Stimulated activated naive CD8-positive, alpha-beta T cell treated with anti-CD3 and anti-CD28 coated beads, Interleukin-15, amount 100 ng/mL, for 72 hours (primary cell): Measurements from ENCODE around the gene ACO2.
A peak's percentile ranks its signal among the peaks of the same experiment; 100 is the strongest.

Experiments used
- ATAC-seq: fragments of 150-1000 bp; cut with Tn5 transposase; 2 replicates; pipeline ENCODE4 v1.10.0; 2021; ENCODE audit warnings: mild to moderate bottlenecking, moderate library complexity
- DNase-seq, 2 donors: peaks; one replicate each; pipeline ENCODE4 v3.0.0; 2021 to 2022
- H3K27ac Mint-ChIP-seq, 2 donors: one replicate each; pipeline ENCODE4 v1.8.0; 2022; ENCODE audit warnings: mild to moderate bottlenecking in 2 of 2, mixed read lengths in 2 of 2, moderate library complexity in 2 of 2
- H3K27me3 Mint-ChIP-seq: one replicate; pipeline ENCODE4 v1.8.0; 2022; ENCODE audit warnings: mixed read lengths
- H3K4me1 Mint-ChIP-seq: one replicate; pipeline ENCODE4 v1.8.0; 2022; ENCODE audit warnings: mild to moderate bottlenecking, mixed read lengths
- H3K4me3 Mint-ChIP-seq, 2 donors: one replicate each; pipeline ENCODE4 v1.8.0; 2022; ENCODE audit warnings: mild to moderate bottlenecking in 2 of 2, mixed read lengths in 2 of 2, moderate library complexity in 1 of 2
- H3K9me3 Mint-ChIP-seq, 2 donors: one replicate each; pipeline ENCODE4 v1.8.0; 2022; ENCODE audit warnings: mixed read lengths in 2 of 2

ACO2 gene

GRCh38 chr22:41500303-41500702 is 31.4 kb downstream of the ACO2 start:
- no peaks in the 10 kb centered on the region for H3K4me1 Mint-ChIP-seq
- H3K27me3 Mint-ChIP-seq: no peaks in the 10 kb centered on the region
- H3K4me3 Mint-ChIP-seq: no peak overlapping the region
- ATAC-seq (no peak), DNase-seq (no peak)
- no peak overlapping the region for H3K27ac Mint-ChIP-seq
- no peaks in the 10 kb centered on the region for H3K9me3 Mint-ChIP-seq

DNA sequence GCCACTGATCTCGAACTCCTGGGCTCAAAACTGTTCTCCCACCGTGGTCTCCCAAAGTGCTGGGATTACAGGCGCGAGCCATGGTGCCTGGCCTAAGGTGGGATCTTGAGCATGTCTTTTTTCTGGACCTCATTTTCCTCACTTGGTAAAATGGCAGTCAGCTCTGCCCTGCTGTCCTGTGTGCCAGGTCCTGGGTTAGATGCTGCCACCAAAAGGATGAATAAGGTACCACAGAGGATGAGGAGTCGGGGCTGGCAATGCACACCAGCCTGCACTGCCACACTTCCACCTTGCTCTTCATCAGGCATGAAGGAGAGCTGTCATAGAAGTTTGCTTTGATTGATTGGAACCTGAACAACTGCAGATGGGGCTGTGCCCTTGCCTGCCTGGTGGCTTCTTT is 32.3 kb downstream of the ACO2 start:
- Mint-ChIP-seq H3K27ac (peak overlapping the region in 1 of 2 donors; percentile 71), H3K4me3 (no peak overlapping the region), H3K27me3 (no peaks in the 10 kb centered on the region), H3K9me3 (no peaks in the 10 kb centered on the region), H3K4me1 (no peaks in the 10 kb centered on the region)
- ATAC-seq (peak; percentile 85), DNase-seq (no peak)

DNA sequence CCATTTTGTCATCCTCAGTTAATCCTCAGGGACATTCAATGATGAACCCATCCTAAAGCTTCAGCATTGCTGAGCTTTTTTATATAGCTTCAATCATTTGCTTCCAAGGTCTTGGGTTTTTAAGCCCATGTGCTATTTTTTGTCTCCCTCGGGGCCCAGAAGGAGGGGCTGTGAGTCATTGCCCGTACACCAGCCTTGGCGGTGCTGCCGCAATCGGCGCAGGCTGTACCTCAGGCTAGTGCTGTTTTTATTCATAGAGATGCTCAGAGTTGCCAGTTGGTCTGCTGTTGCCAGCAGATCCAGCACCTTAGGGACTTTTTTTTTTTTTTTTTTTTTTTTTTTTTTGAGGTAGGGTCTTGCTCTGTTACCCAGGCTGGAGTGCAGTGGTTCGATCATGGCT is 35.5 kb downstream of the ACO2 start:
- ATAC-seq: no peak
- DNase-seq: no peak
- no peaks in the 10 kb centered on the region for H3K4me1 Mint-ChIP-seq
- no peaks in the 10 kb centered on the region for H3K9me3 Mint-ChIP-seq
- peak overlapping the region; percentile 25 to 85 for H3K27ac Mint-ChIP-seq
- no peak overlapping the region for H3K4me3 Mint-ChIP-seq
- no peaks in the 10 kb centered on the region for H3K27me3 Mint-ChIP-seq

GRCh38 chr22:41504816-41505215 is 35.9 kb downstream of the ACO2 start:
- Mint-ChIP-seq H3K27ac (peak overlapping the region; percentile 85 to 86), H3K4me1 (no peaks in the 10 kb centered on the region), H3K27me3 (no peaks in the 10 kb centered on the region), H3K4me3 (no peak overlapping the region), H3K9me3 (no peaks in the 10 kb centered on the region)
- ATAC-seq: no peak
- no peak for DNase-seq

DNA sequence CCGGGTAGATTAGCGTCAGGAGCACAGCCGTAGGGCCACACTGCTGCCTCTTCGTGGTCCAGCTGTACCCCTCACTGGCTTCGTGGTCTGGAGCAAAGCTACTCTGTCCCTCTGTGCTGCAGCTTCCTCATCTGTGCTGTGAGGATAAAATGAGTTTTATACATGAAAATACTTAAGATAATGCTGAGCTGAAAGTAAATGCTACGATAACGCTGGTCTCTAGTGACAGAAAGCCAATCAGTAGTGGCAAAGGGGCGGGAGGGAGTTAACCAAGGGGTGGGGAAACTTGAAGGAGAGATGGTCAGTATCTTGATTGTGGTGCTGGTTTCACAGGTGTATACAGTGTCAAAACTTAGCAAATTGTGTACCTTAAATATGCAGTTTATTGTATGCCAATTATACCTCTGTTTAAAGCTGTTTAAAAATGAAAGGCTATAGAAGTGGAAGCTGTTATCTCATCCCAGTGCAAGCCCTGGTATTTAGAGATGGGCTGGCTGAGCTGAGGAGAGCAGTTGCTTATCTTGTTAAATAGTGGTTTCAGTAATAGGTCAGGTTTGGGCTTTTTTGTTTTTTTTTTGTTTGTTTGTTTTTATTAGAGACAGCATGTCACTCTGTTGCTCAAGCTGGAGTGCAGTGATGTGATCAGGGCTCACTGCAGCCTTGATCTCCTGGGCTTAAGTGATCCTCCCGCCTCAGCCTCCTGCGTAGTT is 36.7 kb downstream of the ACO2 start:
- Mint-ChIP-seq H3K4me1 (no peaks in the 10 kb centered on the region), H3K27ac (no peak overlapping the region), H3K27me3 (no peaks in the 10 kb centered on the region), H3K9me3 (no peaks in the 10 kb centered on the region), H3K4me3 (no peak overlapping the region)
- ATAC-seq: no peak
- no peak for DNase-seq

DNA sequence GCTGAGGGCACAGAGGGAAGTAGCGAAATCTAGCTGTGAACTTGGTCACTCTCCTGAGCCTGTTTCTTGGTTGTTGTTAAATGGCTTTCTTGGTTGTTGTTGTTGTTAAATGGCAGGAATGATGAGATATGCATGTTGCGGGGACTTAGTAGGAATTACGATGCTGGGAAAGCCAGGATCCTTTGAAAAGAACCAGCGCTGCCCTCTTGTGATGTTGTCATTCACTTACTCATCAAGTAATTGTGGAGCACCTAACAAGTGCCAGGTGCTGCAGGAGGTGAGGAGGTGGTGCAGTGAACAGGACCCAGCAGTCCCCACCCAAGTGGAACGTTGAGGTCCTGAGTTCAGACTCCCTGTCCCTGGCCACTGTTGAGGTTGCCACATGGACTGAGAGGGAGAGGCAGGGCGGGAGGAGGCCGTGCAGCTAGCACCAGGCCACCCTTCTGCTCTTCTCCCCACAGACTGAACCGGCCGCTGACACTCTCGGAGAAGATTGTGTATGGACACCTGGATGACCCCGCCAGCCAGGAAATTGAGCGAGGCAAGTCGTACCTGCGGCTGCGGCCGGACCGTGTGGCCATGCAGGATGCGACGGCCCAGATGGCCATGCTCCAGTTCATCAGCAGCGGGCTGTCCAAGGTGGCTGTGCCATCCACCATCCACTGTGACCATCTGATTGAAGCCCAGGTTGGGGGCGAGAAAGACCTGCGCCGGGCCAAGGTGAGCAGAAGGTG is 38.6 kb downstream of the ACO2 start:
- DNase-seq (no peak), ATAC-seq (no peak)
- Mint-ChIP-seq H3K9me3 (no peaks in the 10 kb centered on the region), H3K27me3 (no peaks in the 10 kb centered on the region), H3K4me3 (no peak overlapping the region), H3K4me1 (no peaks in the 10 kb centered on the region), H3K27ac (peak overlapping the region in 1 of 2 donors; percentile 74)

DNA sequence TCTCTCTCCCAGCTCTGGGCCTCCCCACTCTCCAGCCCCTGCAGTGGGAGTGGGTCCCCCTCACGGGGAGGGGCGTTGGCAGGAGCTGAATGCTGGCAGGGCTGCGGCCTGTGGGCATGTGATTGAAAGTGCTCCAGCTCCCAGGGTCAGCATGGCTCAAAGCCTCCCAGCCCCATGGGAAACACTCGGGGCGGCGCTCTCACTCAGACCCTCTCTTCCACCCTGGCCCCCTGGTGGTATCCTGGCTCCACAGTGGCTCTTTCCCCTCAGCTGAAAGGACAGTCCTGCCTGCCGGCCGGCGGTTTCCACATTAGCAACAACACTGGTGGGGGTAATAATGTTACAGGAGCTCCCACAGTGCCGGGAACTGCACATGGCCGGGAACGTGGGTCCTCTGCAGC is 39.9 kb downstream of the ACO2 start:
- H3K27ac Mint-ChIP-seq: no peak overlapping the region
- ATAC-seq (no peak), DNase-seq (no peak)
- H3K9me3 Mint-ChIP-seq: no peaks in the 10 kb centered on the region
- no peaks in the 10 kb centered on the region for H3K4me1 Mint-ChIP-seq
- no peaks in the 10 kb centered on the region for H3K27me3 Mint-ChIP-seq
- no peak overlapping the region for H3K4me3 Mint-ChIP-seq

DNA sequence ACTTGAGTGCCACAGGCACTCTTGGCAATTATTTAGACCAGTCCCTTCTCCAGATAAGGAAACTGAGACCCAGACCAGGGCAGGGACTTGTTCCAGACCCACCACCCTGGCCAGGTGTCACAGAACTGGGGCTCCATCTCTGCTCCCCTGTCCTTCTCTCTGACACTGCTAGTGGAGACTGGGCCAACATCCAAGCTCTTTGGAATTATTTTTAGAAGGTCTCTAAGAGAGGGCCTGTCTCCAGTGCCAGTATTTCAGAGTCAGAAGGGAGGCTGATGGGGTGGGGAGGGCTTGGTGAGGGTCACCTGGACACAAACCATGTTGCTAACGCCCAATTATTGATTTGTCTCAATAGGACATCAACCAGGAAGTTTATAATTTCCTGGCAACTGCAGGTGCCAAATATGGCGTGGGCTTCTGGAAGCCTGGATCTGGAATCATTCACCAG is 42.6 kb downstream of the ACO2 start:
- no peak for ATAC-seq
- H3K9me3 Mint-ChIP-seq: no peaks in the 10 kb centered on the region
- H3K27ac Mint-ChIP-seq: no peak overlapping the region
- DNase-seq: no peak
- no peaks in the 10 kb centered on the region for H3K27me3 Mint-ChIP-seq
- H3K4me1 Mint-ChIP-seq: no peaks in the 10 kb centered on the region
- H3K4me3 Mint-ChIP-seq: no peak overlapping the region

DNA sequence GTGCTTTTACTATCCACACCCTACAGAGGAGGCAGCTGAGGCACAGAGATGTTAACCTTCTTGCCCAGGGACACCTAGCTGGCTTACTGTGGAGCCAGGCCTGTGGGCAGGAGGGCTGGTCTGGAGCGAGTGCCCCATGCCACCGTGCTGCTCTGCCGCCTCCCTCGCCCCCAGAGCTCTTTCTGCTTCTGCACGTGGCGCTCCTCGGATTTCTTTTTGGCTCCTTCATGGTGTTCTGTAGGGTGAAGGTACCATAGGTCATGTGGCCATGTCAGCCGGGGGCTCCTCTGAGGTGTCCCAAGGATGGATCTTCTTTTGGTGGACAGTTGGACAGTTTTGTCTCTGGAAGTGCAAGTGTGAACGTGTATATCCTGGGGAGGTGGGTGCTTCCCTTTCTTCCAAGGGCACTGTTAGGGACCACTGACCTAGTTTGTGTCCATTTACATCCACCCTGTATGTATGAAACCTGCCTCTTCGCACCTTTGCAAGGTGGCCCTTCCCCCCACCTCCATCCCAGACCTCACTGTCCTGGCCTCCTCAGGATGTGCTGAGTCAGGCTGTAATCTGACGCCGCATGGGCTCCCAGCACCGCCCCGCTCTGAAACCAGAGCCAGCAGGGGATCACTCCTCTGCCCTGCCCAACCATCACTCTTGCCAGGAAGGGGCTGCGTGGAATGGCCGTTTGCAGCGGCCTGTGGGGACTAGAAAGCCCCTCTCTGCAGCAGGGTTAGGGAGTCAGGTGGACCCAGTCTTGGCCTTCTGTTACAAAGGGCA is 43.7 kb downstream of the ACO2 start:
- peak overlapping the region in 1 of 2 donors; percentile 81 for H3K27ac Mint-ChIP-seq
- no peaks in the 10 kb centered on the region for H3K9me3 Mint-ChIP-seq
- no peak overlapping the region for H3K4me3 Mint-ChIP-seq
- ATAC-seq: no peak
- DNase-seq: no peak
- H3K4me1 Mint-ChIP-seq: peaks cover 5% of the 10 kb centered on the region
- no peaks in the 10 kb centered on the region for H3K27me3 Mint-ChIP-seq

DNA sequence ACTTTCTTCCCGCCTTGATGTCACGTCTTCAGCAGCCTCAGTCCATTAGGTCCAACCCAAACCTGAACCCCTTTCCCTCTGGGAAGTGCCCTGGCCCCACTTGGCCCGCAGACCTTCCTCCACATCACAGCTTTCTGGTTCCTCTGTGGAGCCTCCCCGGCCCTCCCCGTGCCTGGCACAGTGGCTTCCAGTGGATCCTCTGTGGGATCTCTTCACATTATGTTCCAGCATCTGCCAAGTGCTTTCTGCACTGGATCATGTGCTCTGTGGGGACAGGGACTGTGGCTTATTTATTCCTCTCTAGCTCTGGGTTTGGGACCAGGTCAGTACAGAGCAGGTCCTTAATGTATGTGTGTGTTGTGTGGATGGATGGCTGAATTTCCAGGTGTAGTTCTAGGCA is 44.5 kb downstream of the ACO2 start:
- Mint-ChIP-seq H3K4me1 (peaks cover 5% of the 10 kb centered on the region), H3K27ac (peak overlapping the region in 1 of 2 donors; percentile 73), H3K9me3 (no peaks in the 10 kb centered on the region), H3K27me3 (no peaks in the 10 kb centered on the region), H3K4me3 (no peak overlapping the region)
- DNase-seq (no peak), ATAC-seq (no peak)

- no peak overlapping the region for H3K4me3 Mint-ChIP-seq
- ATAC-seq (no peak), DNase-seq (no peak)
- H3K4me1 Mint-ChIP-seq: peaks cover 5% of the 10 kb centered on the region
- H3K27ac Mint-ChIP-seq: peak overlapping the region in 1 of 2 donors; percentile 59
- no peaks in the 10 kb centered on the region for H3K27me3 Mint-ChIP-seq
- no peaks in the 10 kb centered on the region for H3K9me3 Mint-ChIP-seq
These were observed 47.5 kb downstream of the ACO2 start for GRCh38 chr22:41516462-41516861.

DNA sequence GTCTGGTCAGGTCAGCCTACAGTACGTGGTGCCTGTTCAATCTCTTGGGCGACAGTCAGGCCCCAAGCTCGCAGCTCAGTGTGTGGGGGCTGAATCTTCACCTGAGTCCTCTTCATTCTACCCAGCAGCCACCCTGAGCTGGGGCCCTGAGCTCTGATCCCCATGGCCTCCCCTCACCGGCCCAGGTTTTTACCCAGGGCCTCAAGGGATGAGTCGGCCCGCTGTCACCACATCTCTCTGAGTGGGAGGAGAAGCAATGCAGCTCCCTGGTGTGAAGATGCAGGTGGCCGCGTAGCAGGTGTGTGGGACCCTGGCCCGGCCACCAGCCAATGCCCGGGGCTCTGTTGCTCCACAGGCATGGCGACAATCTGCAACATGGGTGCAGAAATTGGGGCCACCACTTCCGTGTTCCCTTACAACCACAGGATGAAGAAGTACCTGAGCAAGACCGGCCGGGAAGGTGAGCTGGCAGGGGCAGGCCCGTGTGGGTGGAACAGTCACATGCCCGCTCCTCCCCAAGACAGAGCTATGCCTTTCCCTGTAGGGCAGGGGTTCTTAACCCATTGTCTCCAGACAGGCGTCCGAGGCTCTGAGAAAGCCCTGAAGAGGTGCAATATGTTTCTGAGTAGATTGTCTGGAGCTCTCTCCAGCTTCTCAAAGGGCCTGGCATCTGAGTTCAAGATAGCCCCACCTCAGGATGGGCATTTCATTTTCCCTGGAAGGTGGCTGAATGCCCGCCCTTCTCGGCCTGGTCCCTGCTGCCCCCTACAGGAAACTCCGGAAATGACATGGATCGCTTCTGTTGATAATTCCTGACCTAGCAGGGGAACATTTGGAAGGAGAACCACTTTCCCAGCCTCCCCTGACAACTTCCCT is 48.5 kb downstream of the ACO2 start:
- no peaks in the 10 kb centered on the region for H3K27me3 Mint-ChIP-seq
- H3K27ac Mint-ChIP-seq: peak overlapping the region in 1 of 2 donors; percentile 27
- H3K4me3 Mint-ChIP-seq: no peak overlapping the region
- ATAC-seq (no peak), DNase-seq (no peak)
- H3K4me1 Mint-ChIP-seq: peaks cover 5% of the 10 kb centered on the region
- H3K9me3 Mint-ChIP-seq: no peaks in the 10 kb centered on the region

- H3K9me3 Mint-ChIP-seq: no peaks in the 10 kb centered on the region
These were observed 49.1 kb downstream of the ACO2 start for GRCh38 chr22:41518048-41518347.

GRCh38 chr22:41521126-41521525 is 52.2 kb downstream of the ACO2 start:
- Mint-ChIP-seq H3K27me3 (no peaks in the 10 kb centered on the region), H3K9me3 (no peaks in the 10 kb centered on the region), H3K4me1 (peaks cover 27% of the 10 kb centered on the region), H3K4me3 (no peak overlapping the region), H3K27ac (no peak overlapping the region)
- no peak for ATAC-seq
- DNase-seq: no peak

More at GRCh38 chr22:41518048-41518347, 49.1 kb downstream of the ACO2 start:
- no peak overlapping the region for H3K27ac Mint-ChIP-seq
- peaks cover 5% of the 10 kb centered on the region for H3K4me1 Mint-ChIP-seq
- no peak overlapping the region for H3K4me3 Mint-ChIP-seq
- no peaks in the 10 kb centered on the region for H3K27me3 Mint-ChIP-seq
- no peak for ATAC-seq
- DNase-seq: no peak

DNA sequence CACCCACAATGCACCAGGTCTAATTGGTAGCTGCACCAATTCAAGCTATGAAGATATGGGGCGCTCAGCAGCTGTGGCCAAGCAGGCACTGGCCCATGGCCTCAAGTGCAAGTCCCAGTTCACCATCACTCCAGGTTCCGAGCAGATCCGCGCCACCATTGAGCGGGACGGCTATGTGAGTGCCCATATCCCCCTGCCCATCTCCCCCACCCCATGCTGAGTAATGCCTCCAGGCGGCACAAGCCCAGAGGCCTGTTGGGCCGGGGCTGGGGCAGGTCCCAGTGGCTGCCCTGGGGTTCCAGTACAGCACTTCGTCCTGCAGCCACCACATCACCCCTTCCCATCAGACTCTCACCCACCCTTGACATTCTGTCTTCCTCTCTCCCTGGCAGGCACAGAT is 53.9 kb downstream of the ACO2 start:
- no peak for ATAC-seq

More for the DNA sequence above, 53.9 kb downstream of the ACO2 start:
- Mint-ChIP-seq H3K9me3 (no peaks in the 10 kb centered on the region), H3K27ac (peak overlapping the region in 1 of 2 donors; percentile 68), H3K27me3 (no peaks in the 10 kb centered on the region), H3K4me1 (peaks cover 28% of the 10 kb centered on the region), H3K4me3 (no peak overlapping the region)
- DNase-seq: no peak
